Calu3 (cell line): ENCODE data around the gene ANKRD50. TPM values are rescaled to one million over a fixed set of nuclear protein-coding genes. Genes with fewer than 3 reads are reported as not detected.

Source experiments
- BruUV-seq: library from RNA; stranded (reverse); fragments of 400-500 nt; replicated peaks from 2 replicates; lab custom pipeline; 2021; lab: Mats Ljungman, UMichigan
- CTCF ChIA-PET: fragments of 300-600 bp; sonication (Branson Sonifier 250); formaldehyde crosslinking; loops from one replicate; lab custom pipeline; 2022; ENCODE audit warnings: antibody characterized with exemption; lab: Charles Lee
- DNase-seq: peaks from one replicate; pipeline ENCODE4 v3.0.0; 2022
- H3K27ac Mint-ChIP-seq: one replicate; pipeline ENCODE4 v1.8.0; 2022; ENCODE audit warnings: mixed read lengths; ENCODE audit not compliant: unreplicated experiment
- H3K27me3 Mint-ChIP-seq: one replicate; pipeline ENCODE4 v1.8.0; 2022; ENCODE audit warnings: mixed read lengths; ENCODE audit not compliant: unreplicated experiment
- H3K36me3 Mint-ChIP-seq: one replicate; pipeline ENCODE4 v1.8.0; 2022; ENCODE audit warnings: mild to moderate bottlenecking, moderate library complexity, mixed read lengths; ENCODE audit not compliant: insufficient read depth, unreplicated experiment
- H3K4me1 Mint-ChIP-seq: one replicate; pipeline ENCODE4 v1.8.0; 2022; ENCODE audit warnings: mild to moderate bottlenecking, low read depth, mixed read lengths; ENCODE audit not compliant: unreplicated experiment
- H3K4me3 Mint-ChIP-seq: one replicate; pipeline ENCODE4 v1.8.0; 2022; ENCODE audit warnings: mild to moderate bottlenecking, low read depth, moderate library complexity, mixed read lengths; ENCODE audit not compliant: unreplicated experiment
- H3K9me3 Mint-ChIP-seq: one replicate; pipeline ENCODE4 v1.8.0; 2022; ENCODE audit warnings: low read depth, mixed read lengths; ENCODE audit not compliant: unreplicated experiment
- intact Hi-C: fragments of 100-400 bp; cut with micrococcal nuclease; formaldehyde crosslinking; loops from one replicate; pipeline ENCODE4 v1.10.0; 2022; ENCODE audit not compliant: unreplicated experiment
- total RNA-seq: library from RNA; stranded (reverse); gene quantifications from 2 replicates; pipeline ENCODE4 v1.2.3, GENCODE V29; 2022
- TF ChIP-seq, protein P1 (sequence below): fragments of 200-600 bp; IDR thresholded peaks from one replicate; pipeline ENCODE4 v1.8.0; 2022; ENCODE audit warnings: antibody characterized with exemption; ENCODE audit not compliant: unreplicated experiment

Gene ANKRD50
- total RNA-seq, 1 experiment from 2014 or later, result 24.3 TPM

DNA sequence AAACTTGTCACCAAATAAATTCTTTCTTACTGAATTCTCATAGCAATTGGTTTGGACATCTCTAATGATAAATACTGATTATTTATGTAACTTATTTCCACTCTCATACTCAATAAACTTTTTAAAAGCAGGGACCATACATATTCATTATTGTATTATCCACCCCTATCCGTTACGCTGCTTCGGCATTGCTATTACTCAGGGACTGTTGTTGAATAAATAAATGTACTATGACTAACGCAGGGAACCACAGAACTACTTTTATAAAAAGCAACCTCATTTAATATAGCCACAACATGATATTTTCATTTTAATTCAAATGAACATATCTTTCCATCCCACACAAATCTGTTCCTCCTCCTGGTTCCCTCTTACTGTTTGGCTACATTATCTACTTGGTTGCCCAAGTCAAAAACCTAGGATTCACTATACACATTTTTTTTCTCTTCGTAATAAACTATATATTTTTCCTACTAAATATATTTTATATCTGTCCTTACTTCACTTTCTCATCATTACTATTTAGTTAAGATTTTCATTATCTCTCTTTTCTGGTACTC, 14.9 kb upstream of the ANKRD50 start:
- no peak for DNase-seq
- Mint-ChIP-seq H3K36me3 (no peaks in the 10 kb centered on the region), H3K4me1 (no peaks in the 10 kb centered on the region), H3K27me3 (no peaks in the 10 kb centered on the region), H3K4me3 (no peak overlapping the region), H3K9me3 (peaks cover 3% of the 10 kb centered on the region), H3K27ac (no peak overlapping the region)
- intact Hi-C loops, result no loop called here
- TF ChIP-seq, protein P1, sequence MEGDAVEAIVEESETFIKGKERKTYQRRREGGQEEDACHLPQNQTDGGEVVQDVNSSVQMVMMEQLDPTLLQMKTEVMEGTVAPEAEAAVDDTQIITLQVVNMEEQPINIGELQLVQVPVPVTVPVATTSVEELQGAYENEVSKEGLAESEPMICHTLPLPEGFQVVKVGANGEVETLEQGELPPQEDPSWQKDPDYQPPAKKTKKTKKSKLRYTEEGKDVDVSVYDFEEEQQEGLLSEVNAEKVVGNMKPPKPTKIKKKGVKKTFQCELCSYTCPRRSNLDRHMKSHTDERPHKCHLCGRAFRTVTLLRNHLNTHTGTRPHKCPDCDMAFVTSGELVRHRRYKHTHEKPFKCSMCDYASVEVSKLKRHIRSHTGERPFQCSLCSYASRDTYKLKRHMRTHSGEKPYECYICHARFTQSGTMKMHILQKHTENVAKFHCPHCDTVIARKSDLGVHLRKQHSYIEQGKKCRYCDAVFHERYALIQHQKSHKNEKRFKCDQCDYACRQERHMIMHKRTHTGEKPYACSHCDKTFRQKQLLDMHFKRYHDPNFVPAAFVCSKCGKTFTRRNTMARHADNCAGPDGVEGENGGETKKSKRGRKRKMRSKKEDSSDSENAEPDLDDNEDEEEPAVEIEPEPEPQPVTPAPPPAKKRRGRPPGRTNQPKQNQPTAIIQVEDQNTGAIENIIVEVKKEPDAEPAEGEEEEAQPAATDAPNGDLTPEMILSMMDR, result no peak
- BruUV-seq, result no TSS peak
- CTCF ChIA-PET, result no interaction called here

DNA sequence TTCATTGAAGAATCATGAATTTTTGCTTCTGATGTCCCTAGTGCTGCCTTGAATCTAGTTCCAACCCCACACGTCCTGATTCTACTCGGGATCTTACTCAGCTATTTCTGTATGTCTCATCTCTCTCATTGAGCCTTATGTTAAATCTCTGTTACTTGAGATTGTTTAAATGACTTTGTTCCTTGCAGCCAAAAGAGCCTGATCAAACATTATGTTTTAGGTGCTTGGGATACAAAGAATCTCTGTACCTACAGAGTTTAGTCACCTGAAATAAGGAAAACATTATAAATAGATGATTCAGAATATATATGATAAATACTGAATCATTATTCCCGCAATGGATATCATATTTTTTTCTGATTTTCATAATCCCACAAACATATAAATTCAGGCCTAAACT, 13.7 kb upstream of the ANKRD50 start:
- Mint-ChIP-seq H3K27ac (no peak overlapping the region), H3K4me3 (no peak overlapping the region), H3K4me1 (no peaks in the 10 kb centered on the region), H3K9me3 (peaks cover 3% of the 10 kb centered on the region), H3K36me3 (no peaks in the 10 kb centered on the region), H3K27me3 (no peaks in the 10 kb centered on the region)
- CTCF ChIA-PET, result no interaction called here
- no TSS peak for BruUV-seq
- TF ChIP-seq, protein P1, result no peak
- intact Hi-C loops, result no loop called here
- DNase-seq, result no peak

DNA sequence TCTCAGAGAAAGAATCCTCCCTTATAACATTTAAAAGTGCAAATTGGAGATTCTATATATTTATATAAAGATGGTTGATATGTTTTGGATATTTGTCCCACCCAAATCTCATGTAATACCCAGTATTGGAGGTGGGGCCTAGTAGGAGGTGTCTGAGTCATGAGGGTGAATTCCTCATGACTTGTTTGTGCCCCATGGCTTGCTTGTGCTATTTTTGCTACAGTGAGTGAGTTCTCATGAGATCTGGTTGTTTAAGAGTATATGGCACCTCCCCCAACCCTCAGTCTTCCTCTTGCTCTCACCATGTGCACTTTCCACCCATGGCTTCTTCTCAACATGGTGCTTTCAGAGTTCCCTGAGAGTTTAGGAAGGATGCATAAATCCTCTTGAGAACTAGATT, 9.5 kb upstream of the ANKRD50 start:
- no peak for DNase-seq
- Mint-ChIP-seq H3K4me3 (no peak overlapping the region), H3K27ac (no peak overlapping the region), H3K36me3 (no peaks in the 10 kb centered on the region), H3K9me3 (peaks cover 3% of the 10 kb centered on the region), H3K4me1 (no peaks in the 10 kb centered on the region), H3K27me3 (no peaks in the 10 kb centered on the region)
- TF ChIP-seq, protein P1, result no peak
- intact Hi-C loops, result no loop called here
- no TSS peak for BruUV-seq
- CTCF ChIA-PET, result no interaction called here

DNA sequence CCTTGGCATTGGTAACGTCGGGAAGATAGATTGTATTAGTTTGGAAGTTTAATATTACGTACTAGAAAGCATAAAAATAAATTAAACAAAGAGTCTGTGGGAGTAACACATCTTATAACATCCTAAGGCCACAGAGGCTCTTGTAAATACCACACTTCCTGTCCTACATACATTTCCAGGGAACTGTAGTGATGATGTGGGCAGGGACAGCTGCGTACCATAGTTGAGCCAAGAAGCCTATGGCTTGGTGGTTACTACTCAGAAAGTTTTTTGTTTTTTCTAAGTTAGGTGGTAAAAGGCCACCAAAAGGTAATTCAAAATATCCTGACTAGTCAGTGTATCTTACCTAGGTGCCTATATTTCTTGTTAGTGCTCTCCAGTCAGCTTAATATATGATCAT, 4.6 kb upstream of the ANKRD50 start:
- CTCF ChIA-PET, result no interaction called here
- Mint-ChIP-seq H3K36me3 (no peaks in the 10 kb centered on the region), H3K27me3 (no peaks in the 10 kb centered on the region), H3K9me3 (no peaks in the 10 kb centered on the region), H3K4me3 (no peak overlapping the region), H3K27ac (no peak overlapping the region), H3K4me1 (no peaks in the 10 kb centered on the region)
- TF ChIP-seq, protein P1, result no peak
- no TSS peak for BruUV-seq
- intact Hi-C loops, result loop anchor here (10.0 kb wide), 1 partner anchor 292 kb away; no protein-coding TSS in a partner anchor
- DNase-seq, result no peak
